ENCODE results near the gene CDC42SE2. TPM values are rescaled to one million over a fixed set of nuclear protein-coding genes. Genes with fewer than 3 reads are reported as not detected.

Gene CDC42SE2
- total RNA-seq, 1 experiment from 2014 or later, result 22.5 TPM

GRCh38 chr5:131277447-131277846 is 13.6 kb downstream of the CDC42SE2 start (continued):
- TF ChIP-seq NR1H2 (CRISPR knock-in tag; IDR thresholded peaks at IDR 0.05), result no peak
- no peak for TF ChIP-seq IRF1 (CRISPR knock-in tag; IDR thresholded peaks at IDR 0.05)
- no peak for TF ChIP-seq PRRX2 (CRISPR knock-in tag; IDR thresholded peaks at IDR 0.05)
- no peak for TF ChIP-seq ZNF423 (CRISPR knock-in tag; IDR thresholded peaks at IDR 0.05)
- no peak for TF ChIP-seq CREM (CRISPR knock-in tag; IDR thresholded peaks at IDR 0.05)
- no peak for TF ChIP-seq TEAD4 (CRISPR knock-in tag; IDR thresholded peaks at IDR 0.05)

- ATAC-seq (no peak), DNase-seq (ENCODE audit: low spot score) (no peak)
- no peak overlapping the region for H3K4me3 Mint-ChIP-seq
- H3K27ac Mint-ChIP-seq, result peak overlapping the region; percentile 72
- ChIA-PET CTCF (no interaction called here), POLR2A (no interaction called here)
- no peaks in the 10 kb centered on the region for H3K27me3 Mint-ChIP-seq (ENCODE audit: low read depth)
- peaks cover 12% of the 10 kb centered on the region for H3K36me3 Mint-ChIP-seq
- peaks cover 8% of the 10 kb centered on the region for H3K9me3 Mint-ChIP-seq
- peaks cover 27% of the 10 kb centered on the region for H3K4me1 Mint-ChIP-seq
- no peak for TF ChIP-seq PRDM15 (CRISPR knock-in tag; IDR thresholded peaks at IDR 0.05)
- no peak for TF ChIP-seq ZNF317 (CRISPR knock-in tag; IDR thresholded peaks at IDR 0.05; ENCODE audit: borderline replicate concordance, low read depth)
- no peak for TF ChIP-seq ATF6 (CRISPR knock-in tag; IDR thresholded peaks at IDR 0.05)
- TF ChIP-seq IRF2 (CRISPR knock-in tag; IDR thresholded peaks at IDR 0.05; ENCODE audit: borderline replicate concordance, low read depth), result no peak
- no peak for TF ChIP-seq E2F1 (CRISPR knock-in tag; IDR thresholded peaks at IDR 0.05)
- TF ChIP-seq ZNF671 (CRISPR knock-in tag; IDR thresholded peaks at IDR 0.05), result no peak
- TF ChIP-seq ZNF425 (CRISPR knock-in tag; conservative IDR thresholded peaks at IDR 0.05), result no peak
- no peak for TF ChIP-seq CBFB (CRISPR knock-in tag; IDR thresholded peaks at IDR 0.05; ENCODE audit: low read depth)
- TF ChIP-seq ZNF121 (CRISPR knock-in tag; IDR thresholded peaks at IDR 0.05), result no peak
- no peak for TF ChIP-seq SMAD3 (CRISPR knock-in tag; IDR thresholded peaks at IDR 0.05; ENCODE audit: borderline replicate concordance)
- TF ChIP-seq ZNF512 (CRISPR knock-in tag; IDR thresholded peaks at IDR 0.05; ENCODE audit: borderline replicate concordance), result no peak
- no peak for TF ChIP-seq ESRRA (CRISPR knock-in tag; IDR thresholded peaks at IDR 0.05; ENCODE audit: borderline replicate concordance)
- TF ChIP-seq NR2C2 (CRISPR knock-in tag; IDR thresholded peaks at IDR 0.05), result no peak
- TF ChIP-seq AFF4 (CRISPR knock-in tag; IDR thresholded peaks at IDR 0.05; ENCODE audit: borderline replicate concordance), result no peak
These were observed 14.3 kb downstream of the CDC42SE2 start for GRCh38 chr5:131277875-131278740.
